ENCODE measurements around the gene CNTNAP2. TPM values are rescaled to one million over a fixed set of nuclear protein-coding genes. Genes with fewer than 3 reads are reported as not detected.

The CNTNAP2 gene
- total RNA-seq, 1 experiment from 2014 or later, result 64.5 TPM

GRCh38 chr7:146542101-146542500 is 425.5 kb downstream of the CNTNAP2 start:
- no peak for DNase-seq
- H3K4me1 Mint-ChIP-seq, result peaks cover 7 to 8% of the 10 kb centered on the region in 2 experiments; a peak in 3 of 4 replicates
- TF ChIP-seq CTCF (conservative IDR thresholded peaks at IDR 0.05), result no peak
- Histone ChIP-seq H4K8ac (replicated peaks; ENCODE audit: insufficient read length, low read depth, low read length) (no peak overlapping the region), H3K79me2 (ENCODE audit: insufficient read depth, low read length) (no peaks in the 10 kb centered on the region), H3K23ac (ENCODE audit: insufficient read length, low read depth, low read length) (no peak overlapping the region), H4K5ac (ENCODE audit: insufficient read length, low read depth, low read length) (no peak overlapping the region), H2BK120ac (ENCODE audit: low read depth, low read length, poor library complexity, severe bottlenecking) (no peak overlapping the region), H3K4ac (ENCODE audit: low read depth, low read length) (no peak overlapping the region), H3K79me1 (ENCODE audit: insufficient read depth, low read depth, low read length, poor library complexity, severe bottlenecking) (no peaks in the 10 kb centered on the region), H3K9me3 (ENCODE audit: control insufficient read depth, low read depth, low read length) (no peaks in the 10 kb centered on the region), H2BK15ac (ENCODE audit: low read depth, low read length) (no peak overlapping the region), H3K4me1 (ENCODE audit: insufficient read depth, low read length) (no peaks in the 10 kb centered on the region), H2AK5ac (ENCODE audit: insufficient read length, low read length) (no peak overlapping the region), H4K20me1 (ENCODE audit: control insufficient read depth, insufficient read depth, insufficient read length) (no peaks in the 10 kb centered on the region), H2BK5ac (ENCODE audit: insufficient read length, low read length) (no peak overlapping the region), H3K23me2 (ENCODE audit: insufficient read length, low read depth, low read length, poor library complexity, severe bottlenecking) (no peaks in the 10 kb centered on the region), H3K14ac (ENCODE audit: insufficient read depth, low read length) (no peak overlapping the region), H2BK12ac (ENCODE audit: insufficient read length, low read depth, low read length) (no peak overlapping the region), H3K18ac (ENCODE audit: insufficient read length, low read depth, low read length) (no peak overlapping the region), H3K56ac (ENCODE audit: insufficient read length, low read depth, low read length) (no peak overlapping the region), H3K4me2 (ENCODE audit: insufficient read depth, insufficient read length, low read length) (no peak overlapping the region), H4K91ac (ENCODE audit: insufficient read length, low read depth, low read length) (no peak overlapping the region), H3K9ac (ENCODE audit: extremely low read depth, insufficient read length, low read length) (no peak overlapping the region), H3K27ac (ENCODE audit: insufficient read length, low read depth, low read length) (no peak overlapping the region), H2BK20ac (ENCODE audit: low read depth, low read length, poor library complexity, severe bottlenecking) (no peak overlapping the region), H2AFZ (ENCODE audit: low read length) (no peak overlapping the region), H3K27me3 (ENCODE audit: insufficient read depth, low read length) (no peaks in the 10 kb centered on the region), H3T11ph (ENCODE audit: low read length) (no peak overlapping the region)
- no peak overlapping the region for H3K27ac Mint-ChIP-seq
- H3K27me3 Mint-ChIP-seq (ENCODE audit: low read depth), result no peaks in the 10 kb centered on the region
- no CpG with 5 or more reads among the region's 2 CpGs for whole genome bisulfite sequencing (ENCODE audit: extremely low coverage, insufficient read length, low lambda C conversion rate)
- H3K4me3 Mint-ChIP-seq, result no peak overlapping the region
- no peaks in the 10 kb centered on the region for H3K36me3 Mint-ChIP-seq (ENCODE audit: insufficient read depth in 1 of 3, low read depth in 3 of 3)
- peaks cover 0 to 2% of the 10 kb centered on the region in 2 experiments; a peak in 3 of 5 replicates for H3K9me3 Mint-ChIP-seq
